Body of pancreas (tissue), 4 donors: ENCODE measurements around the gene AGPAT3. TPM values are rescaled to one million over a fixed set of nuclear protein-coding genes. Genes with fewer than 3 reads are reported as not detected.
"Not testable (repeated sequence)": the region's sequence is repeated elsewhere in the genome, so short reads cannot be mapped to it uniquely, and the experiment has no call there.

Source experiments
- ATAC-seq: fragments of 150-250 bp; one replicate; pipeline ENCODE4 v1.9.1; 2016
- DNase-seq, 4 donors: peaks; one replicate each; pipeline ENCODE4 v3.0.0-alpha.2; 2019
- H3K27ac ChIP-seq, 4 donors: fragments of 200-600 bp; sonication (generic); 1 replicate in 3 of 4; 2 replicates in 1 of 4; pipeline versions ENCODE4 v1.5.1 to v1.6.1; 2016 to 2019; ENCODE audit warnings: mild to moderate bottlenecking in 1 of 4, mixed read lengths in 1 of 4, moderate library complexity in 1 of 4
- H3K27me3 ChIP-seq, 2 donors: fragments of 200-600 bp; sonication (generic); one replicate each; pipeline ENCODE4 v1.6.0; 2016; ENCODE audit warnings: mild to moderate bottlenecking in 1 of 2
- H3K36me3 ChIP-seq, 2 donors: fragments of 200-600 bp; sonication (generic); replicated peaks in 1 of 2; 2 replicates each; pipeline ENCODE4 v1.5.1; 2016; ENCODE audit warnings: low read depth in 2 of 2; ENCODE audit not compliant: insufficient read depth in 1 of 2
- H3K4me1 ChIP-seq: fragments of 200-600 bp; sonication (generic); one replicate; pipeline ENCODE4 v1.6.0; 2016
- H3K4me3 ChIP-seq, 2 donors: fragments of 200-600 bp; sonication (generic); 1 replicate in 1 of 2; 2 replicates in 1 of 2; pipeline ENCODE4 v1.5.1; 2016 to 2019
- H3K9me3 ChIP-seq, 3 donors: fragments of 200-600 bp; sonication (generic); 1 replicate in 2 of 3; 2 replicates in 1 of 3; pipeline ENCODE4 v1.5.1; 2016
- POLR2A ChIP-seq, 3 donors: fragments of 450-650 bp; IDR thresholded peaks; one replicate each; pipeline ENCODE4 v1.6.1; 2016; ENCODE audit warnings: antibody characterized with exemption in 3 of 3, mild to moderate bottlenecking in 2 of 3
- WGBS, 2 donors: methylation state at CpG; one replicate each; pipeline ENCODE4 v1.1.5; 2017; 5-methylcytosine and 5-hydroxymethylcytosine counted together
- intact Hi-C: fragments of 100-400 bp; cut with DNase I; formaldehyde crosslinking; loops from one replicate; pipeline ENCODE4 v1.15.1; 2023
- total RNA-seq, 2 donors: library from RNA; depleted of rRNA; stranded (reverse); fragments of >200 nt; gene quantifications; one replicate each; pipeline ENCODE4 v1.1.0, GENCODE V29; 2016
- TF ChIP-seq, protein P1 (sequence below), 7 experiments: fragments of 450-650 bp in 4 of 7; fragments of 200-600 bp in 3 of 7; sonication (generic) in 3 of 7; IDR thresholded peaks; one replicate each; pipeline ENCODE4 v1.5.1; 2016 to 2019; ENCODE audit warnings: antibody characterized with exemption in 7 of 7

The AGPAT3 gene
- total RNA-seq, 2 donors from 2014 or later: 21.8 to 39.2 TPM

DNA sequence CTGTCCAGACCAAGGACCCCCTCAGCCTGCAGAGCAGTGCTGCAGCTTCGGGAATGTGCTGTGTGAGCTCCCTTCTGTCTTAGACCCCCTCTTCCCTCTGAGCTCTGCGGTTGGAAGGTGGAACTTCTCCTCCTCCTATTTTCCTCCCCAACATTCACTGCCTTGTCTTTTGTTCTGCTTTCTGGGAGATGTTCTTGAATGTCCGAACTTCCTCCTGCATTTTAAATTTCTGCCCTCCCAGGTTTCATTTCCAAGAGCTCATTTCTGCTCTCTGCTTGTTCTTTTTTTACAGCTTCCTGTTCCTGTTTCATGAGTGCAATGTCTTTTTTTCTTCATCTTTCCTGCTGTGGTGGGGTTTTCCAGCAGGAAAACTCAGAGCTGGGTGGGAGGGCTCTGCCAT lies 46.3 kb upstream of the AGPAT3 start:
- Histone ChIP-seq H3K9me3 (peaks cover 0 to 6% (median 0%) of the 10 kb centered on the region in 3 donors), H3K4me1 (peaks cover 7% of the 10 kb centered on the region), H3K27me3 (no peaks in the 10 kb centered on the region), H3K4me3 (no peak overlapping the region), H3K27ac (no peak overlapping the region), H3K36me3 (no peaks in the 10 kb centered on the region)
- intact Hi-C loops: no loop called here
- DNase-seq (no peak), ATAC-seq (no peak)
- TF ChIP-seq, protein P1, sequence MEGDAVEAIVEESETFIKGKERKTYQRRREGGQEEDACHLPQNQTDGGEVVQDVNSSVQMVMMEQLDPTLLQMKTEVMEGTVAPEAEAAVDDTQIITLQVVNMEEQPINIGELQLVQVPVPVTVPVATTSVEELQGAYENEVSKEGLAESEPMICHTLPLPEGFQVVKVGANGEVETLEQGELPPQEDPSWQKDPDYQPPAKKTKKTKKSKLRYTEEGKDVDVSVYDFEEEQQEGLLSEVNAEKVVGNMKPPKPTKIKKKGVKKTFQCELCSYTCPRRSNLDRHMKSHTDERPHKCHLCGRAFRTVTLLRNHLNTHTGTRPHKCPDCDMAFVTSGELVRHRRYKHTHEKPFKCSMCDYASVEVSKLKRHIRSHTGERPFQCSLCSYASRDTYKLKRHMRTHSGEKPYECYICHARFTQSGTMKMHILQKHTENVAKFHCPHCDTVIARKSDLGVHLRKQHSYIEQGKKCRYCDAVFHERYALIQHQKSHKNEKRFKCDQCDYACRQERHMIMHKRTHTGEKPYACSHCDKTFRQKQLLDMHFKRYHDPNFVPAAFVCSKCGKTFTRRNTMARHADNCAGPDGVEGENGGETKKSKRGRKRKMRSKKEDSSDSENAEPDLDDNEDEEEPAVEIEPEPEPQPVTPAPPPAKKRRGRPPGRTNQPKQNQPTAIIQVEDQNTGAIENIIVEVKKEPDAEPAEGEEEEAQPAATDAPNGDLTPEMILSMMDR (IDR thresholded peaks at IDR 0.05): no peak
- no peak for TF ChIP-seq POLR2A (IDR thresholded peaks at IDR 0.05)
- WGBS, 2 donors: 78 to 88% methylated on average over 3 of the region's 3 CpGs

DNA sequence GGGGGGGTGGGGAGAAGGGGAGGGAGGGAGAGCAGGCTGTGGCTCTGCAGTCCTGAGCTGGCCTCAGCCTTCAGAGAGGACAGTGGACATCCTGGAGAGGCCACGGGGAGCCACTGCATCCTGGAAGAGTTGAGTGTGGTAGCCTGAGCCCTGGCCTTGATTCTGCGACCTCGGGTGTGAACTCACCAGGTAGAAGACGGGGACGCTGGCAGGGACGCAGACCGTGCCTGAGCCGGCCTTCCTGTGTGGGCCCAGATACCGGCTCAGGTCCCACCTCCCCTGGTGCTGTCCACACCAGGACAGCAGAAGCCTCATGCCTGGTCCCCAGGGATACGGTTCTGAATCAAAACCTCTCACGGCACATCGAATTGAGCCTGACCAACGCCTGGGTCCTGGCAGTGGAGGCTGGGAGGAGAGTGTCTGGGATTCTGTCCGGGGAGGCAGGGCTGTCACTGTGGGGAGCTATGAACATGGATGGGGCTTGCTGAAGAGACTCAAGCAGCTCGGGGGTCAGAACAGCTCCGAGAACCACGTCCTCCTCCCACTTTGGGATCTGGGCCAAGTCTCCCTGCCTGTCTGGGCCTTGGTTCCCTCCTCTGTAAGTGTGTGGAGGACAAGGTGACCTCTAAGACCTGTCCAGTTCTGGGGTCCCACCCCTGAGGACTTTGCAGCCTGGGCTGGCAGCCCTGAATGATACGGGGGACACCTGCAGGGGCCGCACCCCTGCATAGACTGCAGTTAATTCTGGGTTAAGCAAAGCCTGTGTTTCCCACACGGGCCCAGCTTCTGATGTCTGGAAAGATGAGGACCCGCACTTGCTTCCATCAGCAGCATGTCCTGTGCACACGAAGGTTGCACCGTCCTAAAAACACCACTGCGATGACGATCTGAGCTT lies 45.3 kb upstream of the AGPAT3 start:
- 90% methylated on average over 14 to 25 of the region's 25 CpGs for WGBS, 2 donors
- H3K4me1 ChIP-seq: peaks cover 2% of the 10 kb centered on the region
- no peak overlapping the region for H3K4me3 ChIP-seq
- DNase-seq: no peak
- H3K36me3 ChIP-seq: no peaks in the 10 kb centered on the region
- no peaks in the 10 kb centered on the region for H3K27me3 ChIP-seq
- intact Hi-C loops: no loop called here
- no peak overlapping the region for H3K27ac ChIP-seq
- TF ChIP-seq, protein P1 (IDR thresholded peaks at IDR 0.05): no peak
- no peak for TF ChIP-seq POLR2A (IDR thresholded peaks at IDR 0.05)
- no peak for ATAC-seq
- H3K9me3 ChIP-seq: peaks cover 0 to 6% (median 0%) of the 10 kb centered on the region in 3 donors

DNA sequence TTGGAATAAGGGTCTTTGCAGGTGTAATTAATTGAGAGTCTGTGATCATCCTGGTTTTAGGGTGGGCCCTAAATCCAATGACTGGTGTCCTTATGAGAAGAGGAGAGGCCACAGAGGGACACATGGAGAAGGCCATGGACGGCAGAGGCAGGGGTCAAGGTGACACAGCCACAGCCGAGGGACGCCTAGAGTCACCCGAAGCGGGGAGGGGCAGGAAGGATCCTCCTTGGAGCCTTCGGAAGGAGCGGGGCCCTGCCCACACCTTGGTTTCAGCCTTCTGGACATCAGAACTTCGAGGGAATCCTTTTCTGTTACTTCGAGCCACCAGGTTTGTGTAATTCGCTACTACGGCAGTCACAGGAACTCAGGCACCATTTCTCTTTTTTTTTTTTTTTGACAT lies 44.6 kb upstream of the AGPAT3 start:
- Histone ChIP-seq H3K27me3 (no peaks in the 10 kb centered on the region), H3K4me3 (no peak overlapping the region), H3K9me3 (peaks cover 0 to 6% (median 0%) of the 10 kb centered on the region in 3 donors), H3K27ac (no peak overlapping the region), H3K36me3 (no peaks in the 10 kb centered on the region), H3K4me1 (no peaks in the 10 kb centered on the region)
- DNase-seq (no peak), ATAC-seq (no peak)
- TF ChIP-seq POLR2A (IDR thresholded peaks at IDR 0.05): no peak
- TF ChIP-seq, protein P1 (IDR thresholded peaks at IDR 0.05): no peak
- intact Hi-C loops: no loop called here
- WGBS, 2 donors: 89 to 93% methylated on average over 11 of the region's 11 CpGs

DNA sequence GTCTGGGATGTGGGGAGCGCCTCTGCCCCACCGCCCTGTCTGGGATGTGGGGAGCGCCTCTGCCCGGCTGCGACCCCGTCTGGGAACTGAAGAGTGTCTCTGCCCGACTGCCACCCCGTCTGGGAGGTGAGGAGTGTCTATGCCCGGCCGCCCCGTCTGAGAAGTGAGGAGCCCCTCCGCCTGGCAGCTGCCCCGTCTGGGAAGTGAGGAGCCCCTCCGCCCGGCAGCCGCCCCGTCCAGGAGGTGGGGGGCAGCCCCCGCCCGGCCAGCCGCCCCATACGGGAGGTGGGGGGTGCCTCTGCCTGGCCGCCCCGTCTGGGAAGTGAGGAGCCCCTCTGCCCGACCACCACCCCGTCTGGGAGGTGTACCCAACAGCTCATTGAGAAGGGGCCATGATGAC lies 42.9 kb upstream of the AGPAT3 start:
- H3K36me3 ChIP-seq, H3K4me3 ChIP-seq, H3K9me3 ChIP-seq, intact Hi-C loops, H3K27me3 ChIP-seq, DNase-seq, ATAC-seq, H3K27ac ChIP-seq: not testable (repeated sequence)
- H3K4me1 ChIP-seq: peaks cover 11% of the 10 kb centered on the region
- 91% methylated on average over 12 to 13 of the region's 25 CpGs for WGBS, 2 donors

DNA sequence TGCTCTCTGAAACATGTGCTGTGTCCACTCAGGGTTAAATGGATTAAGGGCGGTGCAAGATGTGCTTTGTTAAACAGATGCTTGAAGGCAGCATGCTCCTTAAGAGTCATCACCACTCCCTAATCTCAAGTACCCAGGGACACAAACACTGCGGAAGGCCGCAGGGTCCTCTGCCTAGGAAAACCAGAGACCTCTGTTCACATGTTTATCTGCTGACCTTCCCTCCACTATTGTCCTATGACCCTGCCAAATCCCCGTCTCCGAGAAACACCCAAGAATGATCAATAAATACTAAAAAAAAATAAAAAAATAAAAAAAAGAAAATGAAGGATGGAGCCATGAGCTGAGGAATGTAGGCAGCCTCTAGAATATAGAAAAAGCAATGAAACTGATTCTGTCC lies 42.3 kb upstream of the AGPAT3 start:
- H3K9me3 ChIP-seq, H3K4me3 ChIP-seq, intact Hi-C loops, H3K27me3 ChIP-seq, H3K36me3 ChIP-seq, H3K27ac ChIP-seq, DNase-seq, ATAC-seq: not testable (repeated sequence)
- peaks cover 11% of the 10 kb centered on the region for H3K4me1 ChIP-seq
- 89 to 97% methylated on average over 5 of the region's 5 CpGs for WGBS, 2 donors
